Measurements from ENCODE around the gene NACC2.
"Not testable (repeated sequence)": the region's sequence is repeated elsewhere in the genome, so short reads cannot be mapped to it uniquely, and the experiment has no call there.

The NACC2 gene

DNA sequence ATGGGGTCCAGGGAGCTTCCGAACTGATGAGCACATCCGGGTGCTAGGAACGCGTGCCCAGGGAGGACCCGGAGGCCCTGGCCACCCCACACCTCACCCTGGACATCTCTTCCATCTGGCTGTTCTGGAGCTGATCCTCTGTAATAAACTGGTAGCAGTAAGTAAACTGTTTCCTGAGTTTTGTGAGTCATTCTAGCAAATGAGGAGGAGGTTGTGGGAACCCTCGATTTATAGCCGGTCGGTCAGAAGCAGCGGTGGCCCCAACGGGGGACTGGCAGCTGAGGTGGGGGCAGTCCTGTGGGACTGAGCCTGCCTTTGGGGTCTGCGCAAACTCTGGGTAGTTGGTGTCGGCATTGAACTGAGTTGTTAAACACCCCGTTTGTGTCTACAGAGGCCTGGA, 118.6 kb downstream of the NACC2 start:
- DNase-seq = no peak

DNA sequence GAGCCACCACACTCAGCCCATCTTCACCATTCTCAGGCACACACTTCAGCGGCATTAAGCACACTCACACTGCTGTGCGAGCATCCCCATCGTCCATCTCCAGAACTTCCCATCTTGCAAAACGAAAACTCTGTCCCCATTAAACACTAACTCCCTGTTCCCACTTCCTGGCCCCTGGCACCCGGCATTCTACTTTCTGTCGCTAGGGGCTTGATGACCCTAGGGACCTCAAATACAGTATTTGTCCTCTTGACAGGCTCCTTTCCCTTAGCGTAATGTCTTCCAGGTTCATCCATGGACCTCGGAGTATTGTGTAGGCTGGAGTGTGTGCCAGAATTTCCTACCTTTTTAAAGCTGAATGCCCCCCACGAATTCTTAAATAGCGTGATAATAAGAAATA, 119.3 kb downstream of the NACC2 start:
- no peak for DNase-seq

GRCh38 chr9:135974220-135974573, 120.9 kb downstream of the NACC2 start:
- no peak for DNase-seq

DNA sequence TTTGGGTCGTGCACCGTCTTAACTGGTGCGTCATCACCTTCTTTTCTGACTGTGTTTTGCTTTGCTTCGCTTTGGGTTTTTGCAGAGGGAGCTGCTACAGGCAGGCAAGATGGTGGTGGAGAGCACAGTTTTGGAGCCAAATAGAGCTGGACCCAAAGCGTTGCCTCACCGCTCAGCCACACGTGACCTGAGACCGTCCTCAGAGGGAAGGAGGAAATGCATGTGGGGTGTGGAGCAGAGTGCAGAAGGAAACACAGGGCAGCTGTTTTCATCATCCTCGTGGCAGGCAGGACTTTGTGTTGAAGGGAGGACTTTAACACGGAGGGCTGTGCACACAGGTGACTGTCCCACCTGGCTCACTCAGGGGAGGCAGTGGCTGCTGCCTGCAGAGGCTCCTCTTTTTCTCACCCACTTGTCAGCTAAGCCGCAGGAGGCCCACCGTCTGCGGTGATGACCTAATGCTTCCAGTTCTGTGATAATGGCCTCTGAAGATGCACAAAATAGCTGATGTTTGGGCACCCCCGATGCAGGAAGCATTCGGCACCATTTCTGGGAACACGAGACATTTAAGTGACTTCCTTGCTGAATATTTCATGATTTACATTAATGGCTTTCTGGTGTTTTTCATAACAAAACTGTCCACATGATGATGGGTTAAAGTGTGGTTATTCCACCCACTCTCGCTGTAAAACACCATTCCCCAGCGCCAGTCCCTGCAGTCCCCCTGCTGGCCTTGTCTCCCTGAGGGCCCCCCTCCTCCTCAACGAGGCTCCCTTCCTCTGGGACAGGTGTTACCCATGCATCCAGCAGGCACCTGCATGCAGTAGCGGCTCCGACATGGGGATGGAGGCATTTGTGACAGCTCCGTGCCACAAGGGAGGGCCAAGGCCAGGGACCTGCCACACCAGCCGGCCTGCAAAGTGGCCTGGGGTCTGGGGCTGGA, 121.5 kb downstream of the NACC2 start:
- DNase-seq = no peak

DNA sequence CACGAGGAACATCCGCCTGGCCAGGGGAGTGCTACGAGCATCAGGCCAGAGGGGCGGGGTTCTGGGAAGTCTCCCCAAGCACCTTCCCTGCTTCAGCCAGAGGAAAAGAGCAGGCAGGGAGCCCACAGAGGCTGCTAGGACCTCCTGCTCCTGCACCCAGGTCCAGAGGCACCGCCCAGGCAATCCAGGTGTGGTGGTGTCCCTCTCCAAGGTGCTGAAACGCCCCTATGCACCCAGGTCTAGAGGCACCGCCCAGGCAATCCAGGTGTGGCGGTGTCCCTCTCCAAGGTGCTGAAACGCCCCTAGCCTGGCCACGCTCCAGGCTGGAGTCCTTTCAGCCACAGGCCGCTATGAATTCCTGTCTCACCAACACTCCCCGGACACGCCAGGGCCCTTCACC, 123.2 kb downstream of the NACC2 start:
- DNase-seq = peak; percentile 61

- DNase-seq = no peak
Measured at GRCh38 chr9:135971111-135971766, 123.8 kb downstream of the NACC2 start.

GRCh38 chr9:135970128-135970815, 124.8 kb downstream of the NACC2 start:
- no peak for DNase-seq

DNA sequence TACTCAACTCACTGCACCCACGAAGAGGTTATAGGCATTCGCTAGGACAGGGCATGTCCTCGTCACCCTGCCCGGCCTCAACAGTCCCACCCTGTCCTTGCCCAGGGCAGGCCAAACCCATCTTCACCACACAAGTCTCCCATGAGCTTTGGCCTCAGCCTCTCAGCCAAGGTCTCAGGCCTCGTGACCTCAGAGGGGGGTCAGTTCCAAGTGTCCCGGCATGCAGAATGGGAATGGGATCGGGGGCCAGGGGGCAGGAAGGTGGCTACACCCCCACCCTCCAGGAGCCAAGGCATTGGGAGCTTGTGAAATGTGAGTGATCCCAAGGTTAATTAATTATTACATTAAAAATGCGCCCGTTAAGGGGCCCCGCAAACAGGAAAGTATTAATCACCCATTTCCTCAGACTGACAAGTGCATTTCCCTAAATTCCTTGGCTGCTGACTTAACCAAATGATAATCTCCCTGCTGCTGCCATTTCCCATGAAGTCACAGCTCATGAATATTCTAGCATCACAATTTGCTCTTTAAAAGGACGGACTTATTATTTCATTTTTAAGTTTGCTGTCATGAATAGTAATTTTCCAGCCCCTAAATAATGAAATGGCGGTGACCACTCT, 125.9 kb downstream of the NACC2 start:
- no peak for DNase-seq

- no peak for DNase-seq
Measured at GRCh38 chr9:135968601-135969000, 126.5 kb downstream of the NACC2 start.

DNA sequence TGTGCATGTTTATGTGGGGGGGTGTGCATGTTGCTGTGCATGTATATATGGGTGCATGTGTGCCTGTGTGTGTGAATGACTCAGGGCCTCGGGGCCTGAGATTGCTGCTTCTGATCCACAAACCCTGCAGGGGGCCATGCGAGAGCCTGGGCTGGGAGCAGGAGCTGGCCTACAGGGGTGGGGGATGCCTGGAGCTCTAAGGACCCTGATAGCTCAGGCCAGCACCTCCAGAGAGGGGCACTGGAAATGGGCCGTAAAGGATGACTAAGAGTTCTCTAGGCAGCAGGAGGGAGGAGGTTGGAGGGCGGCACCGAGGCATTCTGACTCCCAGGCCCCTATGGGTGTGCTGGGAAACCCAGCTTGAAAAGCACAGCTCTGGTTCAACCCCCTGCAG, 127.0 kb downstream of the NACC2 start:
- no peak for DNase-seq

- not testable (repeated sequence) for DNase-seq
Measured at GRCh38 chr9:135966916-135967260, 128.2 kb downstream of the NACC2 start.

DNA sequence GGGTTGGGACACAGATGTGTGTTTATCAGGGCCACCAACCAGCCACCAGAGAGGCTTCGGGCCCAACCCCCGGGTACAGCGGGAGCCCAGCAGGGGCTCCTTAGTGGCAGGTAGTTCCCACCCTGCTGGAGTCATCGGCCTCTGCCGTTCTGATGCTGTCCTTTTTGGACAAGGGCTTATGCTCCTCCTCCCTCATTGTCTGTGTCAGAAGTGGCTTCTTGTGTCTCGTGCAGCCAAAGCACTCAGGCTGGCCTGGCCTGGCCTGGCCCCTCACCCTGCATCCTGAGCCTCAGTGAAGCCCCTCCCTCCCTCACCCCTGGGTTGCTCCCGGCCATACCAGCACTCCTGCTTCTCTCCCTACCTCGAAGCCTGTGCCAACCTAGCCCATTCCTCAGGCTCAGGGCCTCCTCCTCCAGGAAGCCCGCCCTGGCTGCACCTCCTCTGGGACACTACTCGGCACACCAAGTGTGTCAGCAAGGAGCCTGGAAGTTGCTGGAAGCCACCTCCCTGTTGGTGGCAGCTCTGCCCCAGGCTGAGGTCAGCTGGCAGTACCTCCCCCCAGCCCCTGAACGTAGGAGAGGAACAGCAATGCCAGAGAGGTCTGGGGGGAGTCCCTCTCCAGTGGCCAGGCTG, 129.8 kb downstream of the NACC2 start:
- DNase-seq = no peak

DNA sequence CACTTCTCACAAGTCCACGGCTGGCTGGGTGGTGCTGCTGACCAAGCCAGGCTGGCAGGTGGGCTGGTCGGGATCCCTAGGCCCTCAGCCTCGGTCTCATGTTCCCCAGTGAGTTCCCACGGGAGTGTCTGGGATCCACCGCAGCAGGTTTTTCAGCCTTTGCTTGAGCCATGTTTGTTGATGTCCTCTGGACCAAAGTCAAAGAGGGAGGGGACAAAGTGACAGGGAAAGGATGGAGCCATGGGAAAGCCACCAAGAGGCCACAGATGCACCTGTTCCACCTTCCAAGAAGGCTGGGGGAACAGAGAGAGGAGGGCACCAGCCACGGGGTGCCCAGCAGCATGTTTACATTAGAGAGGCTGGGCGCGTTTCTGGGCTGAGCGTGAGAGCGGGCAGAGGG, 131.2 kb downstream of the NACC2 start:
- DNase-seq = no peak

DNA sequence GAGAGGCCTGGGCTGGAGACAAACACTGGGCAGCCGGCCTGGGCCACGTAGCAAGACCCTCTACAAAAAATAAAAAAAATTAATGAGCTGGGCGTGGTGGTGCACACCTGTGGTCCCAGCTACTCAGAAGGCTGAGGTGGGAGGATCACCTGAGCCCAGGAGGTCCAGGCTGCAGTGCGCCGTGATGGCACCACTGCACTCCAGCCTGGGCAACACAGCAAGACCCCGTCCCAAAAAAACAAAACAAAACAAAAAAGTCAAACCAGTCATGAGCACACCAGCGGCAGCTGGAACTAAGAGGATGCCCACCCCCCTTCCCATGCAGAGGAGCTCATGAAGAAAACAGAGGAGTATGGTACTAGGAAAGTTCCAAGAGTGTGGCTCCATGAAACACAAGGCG, 131.8 kb downstream of the NACC2 start:
- no peak for DNase-seq

- DNase-seq = no peak
Measured at GRCh38 chr9:135962696-135963307, 132.3 kb downstream of the NACC2 start.

- DNase-seq = no peak
Measured at GRCh38 chr9:135961811-135962695, 133.0 kb downstream of the NACC2 start.

DNA sequence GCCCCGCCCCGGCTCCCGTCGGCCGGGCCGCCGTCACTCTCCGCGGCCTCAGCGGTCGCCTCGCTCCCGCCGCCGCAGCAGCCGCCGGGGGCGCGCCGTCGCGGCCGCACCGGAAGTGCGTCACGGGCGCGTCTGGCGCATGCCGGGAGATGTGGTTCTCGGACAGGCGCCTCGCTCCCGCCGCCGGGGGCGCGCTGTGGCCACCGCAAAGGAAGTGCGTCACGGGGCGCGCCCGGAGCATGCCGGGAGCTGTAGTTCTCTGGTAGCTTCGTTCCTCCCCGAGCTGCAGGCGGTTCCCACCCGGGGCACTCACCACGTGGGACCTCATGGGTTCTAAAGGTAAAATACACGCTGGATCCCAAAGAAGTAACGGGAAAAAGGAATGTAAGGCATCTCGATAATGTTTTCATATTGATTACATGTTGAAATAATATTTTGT, 133.8 kb downstream of the NACC2 start, which contains the start of gene UBAC1:
UBAC1 (minus strand) TSS at position 97 of the 439 bp plus-strand sequence. CDS start 211 bp downstream, outside the sequence.
- DNase-seq = peak; percentile 82

DNA sequence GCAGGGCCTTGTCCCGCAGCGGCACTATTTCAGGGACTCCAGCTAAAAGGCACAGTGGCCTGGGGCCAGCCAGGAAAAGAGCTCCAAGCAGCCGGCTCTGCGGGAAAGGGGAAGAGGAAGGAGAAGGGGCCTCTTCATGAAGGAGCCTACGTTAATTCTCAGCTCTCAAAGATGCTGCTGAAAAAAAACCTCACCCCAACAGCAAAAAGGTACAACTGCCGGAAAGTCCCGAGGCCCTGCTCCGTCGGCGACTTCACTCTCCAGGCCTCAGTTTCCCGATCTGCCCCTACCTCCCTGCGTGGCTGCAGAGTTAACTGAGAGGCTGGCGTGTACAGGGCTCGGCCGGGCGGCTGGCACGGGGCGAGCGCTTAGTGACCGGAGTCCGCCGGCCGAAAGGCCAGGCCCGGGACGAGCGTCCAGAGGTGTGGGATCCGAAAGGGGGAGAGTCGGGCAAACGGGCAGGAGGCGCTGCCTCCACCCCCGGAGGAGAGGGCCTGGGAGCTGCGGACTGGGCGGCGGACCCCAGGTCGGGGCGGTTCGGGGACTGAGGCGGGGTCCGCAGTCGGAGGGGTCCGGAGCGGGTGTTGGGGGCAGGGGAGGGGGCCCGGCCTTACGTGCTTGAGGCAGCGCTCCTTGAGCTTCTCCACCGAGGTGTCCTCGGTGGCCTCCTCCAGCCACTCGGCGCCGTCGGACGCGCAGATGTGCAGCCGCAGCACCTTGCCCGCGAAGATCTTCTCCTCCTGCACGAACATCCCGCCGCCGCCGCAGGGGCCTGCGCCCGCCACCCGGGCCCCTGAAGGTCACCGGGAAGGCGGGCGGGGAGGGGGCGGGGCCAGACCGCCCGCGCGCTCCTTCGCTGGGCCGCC, 134.4 kb downstream of the NACC2 start:
- peak; percentile 55 for DNase-seq

- no peak for DNase-seq
Measured at GRCh38 chr9:135959814-135960213, 135.3 kb downstream of the NACC2 start.

DNA sequence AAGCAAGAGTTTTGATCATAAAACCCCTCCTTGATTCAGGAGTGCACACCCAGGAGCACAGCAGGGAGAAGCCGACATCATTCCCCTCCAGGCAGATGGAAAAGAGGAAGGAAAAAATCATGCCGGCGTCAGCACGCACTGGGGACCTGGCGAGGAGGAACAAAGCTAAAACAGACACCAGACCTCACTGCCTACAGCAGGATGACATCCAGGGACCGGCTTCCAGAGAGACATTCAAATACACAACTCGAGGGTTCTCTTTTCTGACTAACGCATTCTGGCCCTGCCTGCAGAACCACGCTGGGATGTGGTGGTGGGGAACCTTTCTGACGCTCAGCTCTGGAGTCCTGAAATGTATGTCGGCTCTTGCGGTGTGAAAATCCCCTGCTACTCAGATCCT, 136.6 kb downstream of the NACC2 start:
- no peak for DNase-seq
